ENCODE results near the gene BOK. TPM values are rescaled to one million over a fixed set of nuclear protein-coding genes. Genes with fewer than 3 reads are reported as not detected.
A peak's percentile ranks its signal among the peaks of the same experiment; 100 is the strongest.

Gene BOK
- total and polyA plus RNA-seq, 10 of the 15 experiments (the other 5 are each of a cell fraction or from before 2014, with no cell fraction given): 0.04 to 0.15 (median 0.12) TPM; not detected in 7

- ChIA-PET POLR2A (interaction anchor here (0.6 kb wide), 1 partner anchor 581 kb away, joined by 4 read pairs; no protein-coding TSS in a partner anchor), SMC1A (ENCODE audit: uncharacterized antibody, unreplicated experiment) (interaction anchor here (1.1 kb wide), 1 partner anchor 9 kb away, joined by 3 read pairs; no protein-coding TSS in a partner anchor), RAD21 (ENCODE audit: unreplicated experiment) (no interaction called here), CTCF (no interaction called here)
- Histone ChIP-seq H3K27me3 (replicated peaks in 1 of 2; ENCODE audit: control insufficient read depth in 2 of 2, insufficient read depth in 2 of 2, low read length in 1 of 2) (peaks cover 0 to 1% of the 10 kb centered on the region in 2 experiments; a peak in 1 of 4 replicates), H3K4me3 (no peak overlapping the region), H3K4me1 (ENCODE audit: control insufficient read depth, insufficient read depth, low read length) (no peaks in the 10 kb centered on the region; the same call in 1 of the 2 replicates), H3K9ac (ENCODE audit: control insufficient read depth, insufficient read depth, low read length) (no peak overlapping the region), H3K36me3 (ENCODE audit: control insufficient read depth in 2 of 2, insufficient read depth in 2 of 2, low read length in 1 of 2) (no peaks in the 10 kb centered on the region), H3K79me2 (ENCODE audit: control insufficient read depth, insufficient read depth, low read length) (no peaks in the 10 kb centered on the region), H4K20me1 (ENCODE audit: control insufficient read depth, insufficient read depth) (no peaks in the 10 kb centered on the region), H3K27ac (ENCODE audit: control insufficient read depth, insufficient read depth) (no peak overlapping the region), H2AFZ (ENCODE audit: control insufficient read depth, low read depth, low read length) (no peak overlapping the region), H3K9me3 (replicated peaks; ENCODE audit: control insufficient read depth, insufficient read depth, low read length) (no peaks in the 10 kb centered on the region), H3K4me2 (ENCODE audit: control insufficient read depth, insufficient read depth) (no peak overlapping the region)
- DNase-seq (ENCODE audit: low read depth, low spot score): no peak
- no TSS peak for BruUV-seq (replicated peaks)
- no peak for FAIRE-seq
- ATAC-seq: peak; percentile 76
- intact Hi-C loops (cut with micrococcal nuclease; ENCODE audit: unreplicated experiment) (no loop called here), in situ Hi-C loops (cut with MboI) (no loop called here)
- WGBS (ENCODE audit: insufficient coverage, insufficient replicate concordance, low lambda C conversion rate, missing lambda C conversion rate): 48% methylated on average over 24 of the region's 26 CpGs
- TF ChIP-seq CBX5 (IDR thresholded peaks at IDR 0.05; ENCODE audit: low read depth) (no peak), CREB1 (IDR thresholded peaks at IDR 0.05; ENCODE audit: low read depth) (no peak), NFYB (IDR thresholded peaks at IDR 0.05; ENCODE audit: insufficient read depth, low read depth, low read length) (no peak), ZNF24 (IDR thresholded peaks at IDR 0.05) (no peak), BHLHE40 (IDR thresholded peaks at IDR 0.05; ENCODE audit: borderline replicate concordance in 1 of 2, low read depth in 2 of 2, low read length in 1 of 2) (no peak), IKZF1 (conservative IDR thresholded peaks at IDR 0.05) (no peak)
- TF ChIP-seq, protein P1, sequence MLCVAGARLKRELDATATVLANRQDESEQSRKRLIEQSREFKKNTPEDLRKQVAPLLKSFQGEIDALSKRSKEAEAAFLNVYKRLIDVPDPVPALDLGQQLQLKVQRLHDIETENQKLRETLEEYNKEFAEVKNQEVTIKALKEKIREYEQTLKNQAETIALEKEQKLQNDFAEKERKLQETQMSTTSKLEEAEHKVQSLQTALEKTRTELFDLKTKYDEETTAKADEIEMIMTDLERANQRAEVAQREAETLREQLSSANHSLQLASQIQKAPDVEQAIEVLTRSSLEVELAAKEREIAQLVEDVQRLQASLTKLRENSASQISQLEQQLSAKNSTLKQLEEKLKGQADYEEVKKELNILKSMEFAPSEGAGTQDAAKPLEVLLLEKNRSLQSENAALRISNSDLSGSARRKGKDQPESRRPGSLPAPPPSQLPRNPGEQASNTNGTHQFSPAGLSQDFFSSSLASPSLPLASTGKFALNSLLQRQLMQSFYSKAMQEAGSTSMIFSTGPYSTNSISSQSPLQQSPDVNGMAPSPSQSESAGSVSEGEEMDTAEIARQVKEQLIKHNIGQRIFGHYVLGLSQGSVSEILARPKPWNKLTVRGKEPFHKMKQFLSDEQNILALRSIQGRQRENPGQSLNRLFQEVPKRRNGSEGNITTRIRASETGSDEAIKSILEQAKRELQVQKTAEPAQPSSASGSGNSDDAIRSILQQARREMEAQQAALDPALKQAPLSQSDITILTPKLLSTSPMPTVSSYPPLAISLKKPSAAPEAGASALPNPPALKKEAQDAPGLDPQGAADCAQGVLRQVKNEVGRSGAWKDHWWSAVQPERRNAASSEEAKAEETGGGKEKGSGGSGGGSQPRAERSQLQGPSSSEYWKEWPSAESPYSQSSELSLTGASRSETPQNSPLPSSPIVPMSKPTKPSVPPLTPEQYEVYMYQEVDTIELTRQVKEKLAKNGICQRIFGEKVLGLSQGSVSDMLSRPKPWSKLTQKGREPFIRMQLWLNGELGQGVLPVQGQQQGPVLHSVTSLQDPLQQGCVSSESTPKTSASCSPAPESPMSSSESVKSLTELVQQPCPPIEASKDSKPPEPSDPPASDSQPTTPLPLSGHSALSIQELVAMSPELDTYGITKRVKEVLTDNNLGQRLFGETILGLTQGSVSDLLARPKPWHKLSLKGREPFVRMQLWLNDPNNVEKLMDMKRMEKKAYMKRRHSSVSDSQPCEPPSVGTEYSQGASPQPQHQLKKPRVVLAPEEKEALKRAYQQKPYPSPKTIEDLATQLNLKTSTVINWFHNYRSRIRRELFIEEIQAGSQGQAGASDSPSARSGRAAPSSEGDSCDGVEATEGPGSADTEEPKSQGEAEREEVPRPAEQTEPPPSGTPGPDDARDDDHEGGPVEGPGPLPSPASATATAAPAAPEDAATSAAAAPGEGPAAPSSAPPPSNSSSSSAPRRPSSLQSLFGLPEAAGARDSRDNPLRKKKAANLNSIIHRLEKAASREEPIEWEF (IDR thresholded peaks at IDR 0.05; ENCODE audit: insufficient replicate concordance, low read depth, low read length): no peak
- TF ChIP-seq, protein P2, sequence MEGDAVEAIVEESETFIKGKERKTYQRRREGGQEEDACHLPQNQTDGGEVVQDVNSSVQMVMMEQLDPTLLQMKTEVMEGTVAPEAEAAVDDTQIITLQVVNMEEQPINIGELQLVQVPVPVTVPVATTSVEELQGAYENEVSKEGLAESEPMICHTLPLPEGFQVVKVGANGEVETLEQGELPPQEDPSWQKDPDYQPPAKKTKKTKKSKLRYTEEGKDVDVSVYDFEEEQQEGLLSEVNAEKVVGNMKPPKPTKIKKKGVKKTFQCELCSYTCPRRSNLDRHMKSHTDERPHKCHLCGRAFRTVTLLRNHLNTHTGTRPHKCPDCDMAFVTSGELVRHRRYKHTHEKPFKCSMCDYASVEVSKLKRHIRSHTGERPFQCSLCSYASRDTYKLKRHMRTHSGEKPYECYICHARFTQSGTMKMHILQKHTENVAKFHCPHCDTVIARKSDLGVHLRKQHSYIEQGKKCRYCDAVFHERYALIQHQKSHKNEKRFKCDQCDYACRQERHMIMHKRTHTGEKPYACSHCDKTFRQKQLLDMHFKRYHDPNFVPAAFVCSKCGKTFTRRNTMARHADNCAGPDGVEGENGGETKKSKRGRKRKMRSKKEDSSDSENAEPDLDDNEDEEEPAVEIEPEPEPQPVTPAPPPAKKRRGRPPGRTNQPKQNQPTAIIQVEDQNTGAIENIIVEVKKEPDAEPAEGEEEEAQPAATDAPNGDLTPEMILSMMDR (IDR thresholded peaks at IDR 0.05 in 2 of 3, conservative IDR thresholded peaks at IDR 0.05 in 1 of 3; ENCODE audit: control insufficient read depth in 2 of 3, extremely low read depth in 1 of 3, insufficient read depth in 1 of 3, low read depth in 3 of 3, low read length in 3 of 3): no peak
Measured at GRCh38 chr2:241532733-241533601, 25.6 kb upstream of the BOK start.

All from GM12878 (cell line).